ENCODE results near the gene FGR.
"Not testable (repeated sequence)": the region's sequence is repeated elsewhere in the genome, so short reads cannot be mapped to it uniquely, and the experiment has no call there.

The FGR gene

GRCh38 chr1:27634985-27635367, at the start of gene FGR:
FGR (minus strand) TSS chr1:27635185; CDS start chr1:27623916, 11,269 bp downstream.
- no peak for TF ChIP-seq CTCF (IDR thresholded peaks at IDR 0.05; ENCODE audit: low read depth, low read length, missing control alignments)
- no peak for DNase-seq (ENCODE audit: extremely low read depth, low read depth)
- H3K4me3 ChIP-seq (replicated peaks; ENCODE audit: low read depth, low read length), result peak within 1 kb of the TSS; percentile 30

- DNase-seq (ENCODE audit: extremely low read depth, low read depth), result no peak
- no peak for TF ChIP-seq CTCF (IDR thresholded peaks at IDR 0.05; ENCODE audit: low read depth, low read length, missing control alignments)
- H3K4me3 ChIP-seq (replicated peaks; ENCODE audit: low read depth, low read length), result no peak overlapping the region
Measured at GRCh38 chr1:27684176-27684575, 49.2 kb upstream of the FGR start.

GRCh38 chr1:27682351-27682944, 47.5 kb upstream of the FGR start:
- DNase-seq (ENCODE audit: extremely low read depth, low read depth), result no peak
- TF ChIP-seq CTCF (IDR thresholded peaks at IDR 0.05; ENCODE audit: low read depth, low read length, missing control alignments), result no peak
- H3K4me3 ChIP-seq (replicated peaks; ENCODE audit: low read depth, low read length), result no peak overlapping the region

- not testable (repeated sequence) for DNase-seq (ENCODE audit: extremely low read depth, low read depth); H3K4me3 ChIP-seq (replicated peaks; ENCODE audit: low read depth, low read length)
Measured at GRCh38 chr1:27681580-27681979, 46.6 kb upstream of the FGR start.

GRCh38 chr1:27680225-27680791, 45.3 kb upstream of the FGR start:
- DNase-seq (ENCODE audit: extremely low read depth, low read depth); H3K4me3 ChIP-seq (replicated peaks; ENCODE audit: low read depth, low read length): not testable (repeated sequence)

- TF ChIP-seq CTCF (IDR thresholded peaks at IDR 0.05; ENCODE audit: low read depth, low read length, missing control alignments), result no peak
- DNase-seq (ENCODE audit: extremely low read depth, low read depth), result no peak
- no peak overlapping the region for H3K4me3 ChIP-seq (replicated peaks; ENCODE audit: low read depth, low read length)
Measured at GRCh38 chr1:27678747-27679146, 43.8 kb upstream of the FGR start.

GRCh38 chr1:27676410-27676809, 41.4 kb upstream of the FGR start:
- DNase-seq (ENCODE audit: extremely low read depth, low read depth), result no peak
- H3K4me3 ChIP-seq (replicated peaks; ENCODE audit: low read depth, low read length), result no peak overlapping the region
- no peak for TF ChIP-seq CTCF (IDR thresholded peaks at IDR 0.05; ENCODE audit: low read depth, low read length, missing control alignments)

GRCh38 chr1:27672750-27673112, 37.7 kb upstream of the FGR start:
- no peak for DNase-seq (ENCODE audit: extremely low read depth, low read depth)
- H3K4me3 ChIP-seq (replicated peaks; ENCODE audit: low read depth, low read length), result peak overlapping the region; percentile 43
- TF ChIP-seq CTCF (IDR thresholded peaks at IDR 0.05; ENCODE audit: low read depth, low read length, missing control alignments), result no peak
